NCI-H2227 treated with DMSO at 0.1 percent for 48 hours (cell line): ENCODE results near the gene BRINP1.
A peak's percentile ranks its signal among the peaks of the same experiment; 100 is the strongest.

ENCODE experiments used
- DNase-seq: peaks from one replicate; lab custom pipeline; 2025; lab: John Stamatoyannopoulos, UW

BRINP1 gene

GRCh38 chr9:119278171-119278570 is 91.1 kb downstream of the BRINP1 start:
- DNase-seq: no peak

GRCh38 chr9:119273984-119274665 is 95.1 kb downstream of the BRINP1 start:
- no peak for DNase-seq

- DNase-seq: no peak
Measured at GRCh38 chr9:119273325-119273904, 95.8 kb downstream of the BRINP1 start.

- no peak for DNase-seq
Measured at GRCh38 chr9:119272500-119273211, 96.6 kb downstream of the BRINP1 start.

GRCh38 chr9:119268985-119269384 is 100.2 kb downstream of the BRINP1 start:
- DNase-seq: peak; percentile 43

GRCh38 chr9:119264165-119264564 is 105.1 kb downstream of the BRINP1 start:
- no peak for DNase-seq

GRCh38 chr9:119257592-119257991 is 111.6 kb downstream of the BRINP1 start:
- DNase-seq: no peak

GRCh38 chr9:119255116-119255515 is 114.1 kb downstream of the BRINP1 start:
- DNase-seq: no peak

- no peak for DNase-seq
Measured at GRCh38 chr9:119252671-119253299, 116.5 kb downstream of the BRINP1 start.

GRCh38 chr9:119251936-119252335 is 117.3 kb downstream of the BRINP1 start:
- DNase-seq: no peak

- no peak for DNase-seq
Measured at GRCh38 chr9:119250730-119251129, 118.5 kb downstream of the BRINP1 start.

- DNase-seq: no peak
Measured at GRCh38 chr9:119240546-119240945, 128.7 kb downstream of the BRINP1 start.

GRCh38 chr9:119234636-119235035 is 134.6 kb downstream of the BRINP1 start:
- DNase-seq: no peak

- no peak for DNase-seq
Measured at GRCh38 chr9:119227422-119227821, 141.8 kb downstream of the BRINP1 start.

- DNase-seq: no peak
Measured at GRCh38 chr9:119224431-119224830, 144.8 kb downstream of the BRINP1 start.

GRCh38 chr9:119221276-119221675 is 148.0 kb downstream of the BRINP1 start:
- peak; percentile 15 for DNase-seq

GRCh38 chr9:119218293-119218692 is 150.9 kb downstream of the BRINP1 start:
- no peak for DNase-seq

GRCh38 chr9:119216651-119217331 is 152.4 kb downstream of the BRINP1 start:
- no peak for DNase-seq

GRCh38 chr9:119215651-119216050 is 153.6 kb downstream of the BRINP1 start:
- DNase-seq: no peak

- no peak for DNase-seq
Measured at GRCh38 chr9:119213471-119213870, 155.8 kb downstream of the BRINP1 start.

GRCh38 chr9:119197893-119198607 is 171.2 kb downstream of the BRINP1 start:
- no peak for DNase-seq

- DNase-seq: no peak
Measured at GRCh38 chr9:119195521-119195920, 173.7 kb downstream of the BRINP1 start.
